GM12892 (cell line): ENCODE measurements around the gene MYLK2.

Experiments
- DNase-seq: peaks from one replicate; pipeline ENCODE4 v3.0.0; 2011; ENCODE audit not compliant: insufficient read length
- FAIRE-seq: peaks from 2 replicates; lab custom pipeline; 2011; peaks lifted over from hg19 to GRCh38; lab: Jason Lieb, UNC
- POLR2A ChIP-seq: IDR thresholded peaks from 2 replicates; pipeline ENCODE4 v1.6.1; 2011; ENCODE audit warnings: low read depth, low read length, control low read depth
- POLR2AphosphoS5 ChIP-seq: IDR thresholded peaks from 2 replicates; pipeline ENCODE4 v1.6.1; 2011; ENCODE audit warnings: low read depth, low read length, control low read depth
- TAF1 ChIP-seq: IDR thresholded peaks from 2 replicates; pipeline ENCODE4 v1.6.1; 2011; ENCODE audit warnings: low read depth, mild to moderate bottlenecking, control low read depth, low read length, borderline replicate concordance

Gene MYLK2

GRCh38 chr20:31838646-31839292 lies 19.6 kb downstream of the MYLK2 start:
- TF ChIP-seq TAF1 = no peak
- FAIRE-seq (no peak), DNase-seq (no peak)

GRCh38 chr20:31839782-31840487 lies 20.8 kb downstream of the MYLK2 start:
- FAIRE-seq = no peak
- no peak for DNase-seq
- no peak for TF ChIP-seq POLR2AphosphoS5
- TF ChIP-seq POLR2A = no peak
- TF ChIP-seq TAF1 = no peak

- no peak for TF ChIP-seq POLR2AphosphoS5
- no peak for TF ChIP-seq POLR2A
- no peak for TF ChIP-seq TAF1
- no peak for FAIRE-seq
- DNase-seq = no peak
Observed at GRCh38 chr20:31840906-31841816, 22.0 kb downstream of the MYLK2 start.

- no peak for TF ChIP-seq TAF1
- TF ChIP-seq POLR2AphosphoS5 = no peak
- TF ChIP-seq POLR2A = no peak
- no peak for DNase-seq
- FAIRE-seq = no peak
Observed at GRCh38 chr20:31841928-31842327, 22.8 kb downstream of the MYLK2 start.

GRCh38 chr20:31842471-31843157 lies 23.5 kb downstream of the MYLK2 start:
- FAIRE-seq (no peak), DNase-seq (no peak)
- TF ChIP-seq TAF1 = no peak

GRCh38 chr20:31843288-31843687 lies 24.1 kb downstream of the MYLK2 start:
- DNase-seq (no peak), FAIRE-seq (no peak)
- TF ChIP-seq POLR2A = no peak
- TF ChIP-seq TAF1 = no peak
- no peak for TF ChIP-seq POLR2AphosphoS5

GRCh38 chr20:31843881-31844280 lies 24.7 kb downstream of the MYLK2 start:
- no peak for DNase-seq
- TF ChIP-seq POLR2AphosphoS5 (no peak), POLR2A (no peak), TAF1 (no peak)
- FAIRE-seq = no peak

- FAIRE-seq (no peak), DNase-seq (no peak)
- TF ChIP-seq POLR2AphosphoS5 = no peak
- TF ChIP-seq TAF1 = no peak
- TF ChIP-seq POLR2A = no peak
Observed at GRCh38 chr20:31844737-31845299, 25.7 kb downstream of the MYLK2 start.

- no peak for FAIRE-seq
- DNase-seq = no peak
- no peak for TF ChIP-seq TAF1
- TF ChIP-seq POLR2A = no peak
- no peak for TF ChIP-seq POLR2AphosphoS5
Observed at GRCh38 chr20:31845300-31845863, 26.2 kb downstream of the MYLK2 start, which contains the start of gene FOXS1. TSS of gene FOXS1 (minus strand) at chr20:31845604. CDS start at chr20:31845542, 62 bp downstream.

- FAIRE-seq (no peak), DNase-seq (no peak)
- TF ChIP-seq TAF1 (no peak), POLR2A (no peak), POLR2AphosphoS5 (no peak)
Observed at GRCh38 chr20:31846793-31847138, 27.6 kb downstream of the MYLK2 start.
